GM12878 (cell line): ENCODE data around the gene ZFPM1. TPM values are rescaled to one million over a fixed set of nuclear protein-coding genes. Genes with fewer than 3 reads are reported as not detected.

Experiments used
- ATAC-seq: fragments of 200-7000 bp; cut with Tn5 transposase; 3 replicates; pipeline ENCODE4 v1.9.1; 2020; ENCODE audit warnings: mild to moderate bottlenecking, moderate library complexity
- BruUV-seq: library from RNA; stranded (reverse); fragments of 400-500 nt; replicated peaks from 2 replicates; lab custom pipeline; 2021; lab: Mats Ljungman, UMichigan
- CTCF ChIA-PET: fragments of 300-600 bp; sonication (Branson Sonifier 250); formaldehyde crosslinking; extraction: SDS; loops from one replicate; lab custom pipeline; 2021; ENCODE audit warnings: inconsistent platforms; lab: Yijun Ruan, JAX
- POLR2A ChIA-PET: fragments of 350-600 bp; formaldehyde crosslinking; extraction: SDS; loops from one replicate; lab custom pipeline; 2021; ENCODE audit warnings: inconsistent platforms; lab: Charles Lee
- RAD21 ChIA-PET: fragments of 300-600 bp; sonication (Branson Sonifier 250); formaldehyde crosslinking; loops from one replicate; lab custom pipeline; 2023; ENCODE audit warnings: antibody characterized with exemption; ENCODE audit not compliant: unreplicated experiment; lab: Charles Lee
- SMC1A ChIA-PET: fragments of 300-600 bp; sonication (Branson Sonifier 250); formaldehyde crosslinking; loops from one replicate; lab custom pipeline; 2023; ENCODE audit not compliant: unreplicated experiment, uncharacterized antibody; lab: Charles Lee
- DNase-seq: peaks from one replicate; pipeline ENCODE4 v3.0.0-alpha.2; 2011; ENCODE audit warnings: low read depth, low spot score
- FAIRE-seq: peaks from 3 replicates; lab custom pipeline; 2011; peaks lifted over from hg19 to GRCh38; lab: Jason Lieb, UNC
- H2AFZ ChIP-seq: 2 replicates; pipeline ENCODE4 v1.6.0; 2011; ENCODE audit warnings: low read depth, low read length, control low read depth; ENCODE audit not compliant: control insufficient read depth
- H3K27ac ChIP-seq: 2 replicates; pipeline ENCODE4 v1.5.1; 2011; ENCODE audit warnings: control low read depth; ENCODE audit not compliant: control insufficient read depth, insufficient read depth
- H3K27me3 ChIP-seq, 2 experiments: replicated peaks in 1 of 2; 2 replicates each; pipeline versions ENCODE4 v1.6.0 to v1.6.1; 2011; ENCODE audit warnings: low read length in 1 of 2; ENCODE audit not compliant: control insufficient read depth in 2 of 2, insufficient read depth in 2 of 2
- H3K36me3 ChIP-seq, 2 experiments: 2 replicates each; pipeline ENCODE4 v1.5.1; 2011; ENCODE audit warnings: low read length in 1 of 2; ENCODE audit not compliant: control insufficient read depth in 2 of 2, insufficient read depth in 2 of 2
- H3K4me1 ChIP-seq: 2 replicates; pipeline ENCODE4 v1.6.1; 2011; ENCODE audit warnings: mild to moderate bottlenecking, low read length, moderate library complexity, mixed read lengths; ENCODE audit not compliant: control insufficient read depth, insufficient read depth
- H3K4me2 ChIP-seq: 2 replicates; pipeline ENCODE4 v1.6.0; 2011; ENCODE audit warnings: control low read depth; ENCODE audit not compliant: control insufficient read depth, insufficient read depth
- H3K4me3 ChIP-seq: fragments of 200-600 bp; sonication (generic); 2 replicates; pipeline ENCODE4 v1.5.1; 2016
- H3K79me2 ChIP-seq: 2 replicates; pipeline ENCODE4 v1.6.0; 2011; ENCODE audit warnings: low read length; ENCODE audit not compliant: control insufficient read depth, insufficient read depth
- H3K9ac ChIP-seq: 2 replicates; pipeline ENCODE4 v1.8.0; 2011; ENCODE audit warnings: low read length, control low read depth, mixed read lengths; ENCODE audit not compliant: control insufficient read depth, insufficient read depth
- H3K9me3 ChIP-seq: replicated peaks from 3 replicates; pipeline ENCODE4 v1.5.1; 2011; ENCODE audit warnings: mild to moderate bottlenecking, low read length; ENCODE audit not compliant: control insufficient read depth, insufficient read depth
- H4K20me1 ChIP-seq: 2 replicates; pipeline ENCODE4 v1.6.0; 2011; ENCODE audit not compliant: control insufficient read depth, insufficient read depth
- BHLHE40 ChIP-seq, 2 experiments: fragments of 450-650 bp in 1 of 2; IDR thresholded peaks; 2 replicates each; pipeline ENCODE4 v1.6.1; 2011 to 2017; ENCODE audit warnings: low read depth in 2 of 2, borderline replicate concordance in 1 of 2, improper control_type of control experiment in 1 of 2, low read length in 1 of 2, mild to moderate bottlenecking in 1 of 2
- BRCA1 ChIP-seq: IDR thresholded peaks from 2 replicates; pipeline ENCODE4 v1.6.1; 2011; ENCODE audit warnings: low read depth, low read length, improper control_type of control experiment
- EED ChIP-seq: sonication (generic); IDR thresholded peaks from 2 replicates; pipeline ENCODE4 v1.6.1; 2016; ENCODE audit warnings: antibody characterized with exemption, low read depth
- ESRRA ChIP-seq: IDR thresholded peaks from 2 replicates; pipeline ENCODE4 v1.6.1; 2012; ENCODE audit warnings: mild to moderate bottlenecking, low read length, improper control_type of control experiment
- FOXM1 ChIP-seq: IDR thresholded peaks from 2 replicates; pipeline ENCODE4 v1.6.1; 2012; ENCODE audit warnings: low read depth, mild to moderate bottlenecking, inconsistent platforms, low read length, moderate library complexity
- HDGF ChIP-seq: fragments of 450-650 bp; IDR thresholded peaks from 2 replicates; pipeline ENCODE4 v1.6.1; 2016; ENCODE audit warnings: antibody characterized with exemption
- HSF1 ChIP-seq: fragments of 150-350 bp; IDR thresholded peaks from 2 replicates; pipeline ENCODE4 v1.6.1; 2014; ENCODE audit warnings: mild to moderate bottlenecking, low read depth, low read length
- KLF5 ChIP-seq: fragments of 450-650 bp; IDR thresholded peaks from 2 replicates; pipeline ENCODE4 v1.6.1; 2014; ENCODE audit warnings: mild to moderate bottlenecking; ENCODE audit not compliant: partially characterized antibody
- MTA2 ChIP-seq: fragments of 450-650 bp; IDR thresholded peaks from 2 replicates; pipeline ENCODE4 v1.6.1; 2016; ENCODE audit warnings: low read depth, mild to moderate bottlenecking, moderate library complexity
- NR2C1 ChIP-seq: fragments of 450-650 bp; IDR thresholded peaks from 2 replicates; pipeline ENCODE4 v1.6.1; 2017; ENCODE audit warnings: antibody characterized with exemption, mild to moderate bottlenecking, moderate library complexity
- SMARCA5 ChIP-seq: fragments of 450-650 bp; IDR thresholded peaks from 2 replicates; pipeline ENCODE4 v1.6.1; 2017; ENCODE audit warnings: mild to moderate bottlenecking
- SUZ12 ChIP-seq: fragments of 200-600 bp; sonication (generic); IDR thresholded peaks from one replicate; pipeline ENCODE4 v1.6.1; 2018; ENCODE audit warnings: antibody characterized with exemption, mild to moderate bottlenecking; ENCODE audit not compliant: unreplicated experiment
- TAF1 ChIP-seq: IDR thresholded peaks from 2 replicates; pipeline ENCODE4 v1.6.1; 2011; ENCODE audit warnings: mild to moderate bottlenecking, low read depth, low read length, borderline replicate concordance
- TCF12 ChIP-seq: IDR thresholded peaks from 2 replicates; pipeline ENCODE4 v1.6.1; 2011; ENCODE audit warnings: low read depth, mild to moderate bottlenecking, low read length
- WGBS: methylation state at CpG from one replicate; pipeline ENCODE4 v1.1.6; 2016; ENCODE audit warnings: low lambda C conversion rate; ENCODE audit not compliant: insufficient replicate concordance, insufficient coverage; ENCODE audit errors: missing lambda C conversion rate; 5-methylcytosine and 5-hydroxymethylcytosine counted together
- in situ Hi-C: fragments of 300-500 bp; cut with MboI; formaldehyde crosslinking; loops from 9 replicates; pipeline ENCODE4 v1.14.3; 2018; ENCODE audit warnings: mixed read lengths
- intact Hi-C: fragments of 100-400 bp; cut with micrococcal nuclease; formaldehyde crosslinking; loops from one replicate; pipeline ENCODE4 v1.14.2; 2022; ENCODE audit not compliant: unreplicated experiment
- polyA plus RNA-seq, 11 experiments: library from polyadenylated mRNA; depleted of rRNA in 4 of 11; unstranded in 6 of 11; stranded (reverse) in 5 of 11; fragments of >200 nt; fragmentation: Nextera tagmentation in 4 of 11; fragmentation: Illumina TruSeq in 1 of 11; extraction: Ambion mirVana in 4 of 11; extraction: Trizol in 1 of 11; gene quantifications; 1 replicate in 1 of 11; 2 replicates in 10 of 11; pipeline versions ENCODE4 v1.2.1 to v1.2.3, GENCODE V29; 2011 to 2016; ENCODE audit warnings: inconsistent platforms in 2 of 11, missing spikeins in 2 of 11, low read depth in 1 of 11
- total RNA-seq, 4 experiments: library from RNA; depleted of rRNA in 3 of 4; stranded (reverse); fragments of >200 nt in 3 of 4; fragmentation: Illumina TruSeq in 1 of 4; extraction: Trizol in 1 of 4; gene quantifications; 2 replicates each; pipeline versions ENCODE4 v1.2.1 to v1.2.3, GENCODE V29; 2013 to 2021

ZFPM1 gene
- total and polyA plus RNA-seq, 10 of the 15 experiments (the other 5 are each of a cell fraction or from before 2014, with no cell fraction given) = 0.02 to 5.1 (median 0.30) TPM

- no peak for TF ChIP-seq FOXM1
- TF ChIP-seq ESRRA = no peak
- TF ChIP-seq BHLHE40 (IDR thresholded peaks at IDR 0.05; ENCODE audit: borderline replicate concordance in 1 of 2, low read depth in 2 of 2, low read length in 1 of 2) = no peak
Observed at GRCh38 chr16:88545781-88546180, 92.7 kb downstream of the ZFPM1 start (continued).

- H3K79me2 ChIP-seq = no peaks in the 10 kb centered on the region
- RAD21 ChIA-PET = no interaction called here
- TF ChIP-seq HSF1 = no peak
- TF ChIP-seq KLF5 = no peak
- TF ChIP-seq HDGF = no peak
- no peak for TF ChIP-seq EED
- TF ChIP-seq MTA2 = no peak
- TF ChIP-seq SUZ12 = no peak
- no peak for TF ChIP-seq TAF1
- no peak for TF ChIP-seq BRCA1
- no peak for TF ChIP-seq SMARCA5
- no peak for TF ChIP-seq NR2C1
- no peak for TF ChIP-seq TCF12
- TF ChIP-seq, all 136 proteins: peak for 0
- intact Hi-C loops = no loop called here
- ChIA-PET SMC1A (no interaction called here), POLR2A (no interaction called here), CTCF (no interaction called here)
- H2AFZ ChIP-seq = no peak overlapping the region
- no peak overlapping the region for H3K4me2 ChIP-seq
- H3K27ac ChIP-seq = no peak overlapping the region
- 35% methylated on average over 14 of the region's 15 CpGs for WGBS
- peaks cover 3% of the 10 kb centered on the region; the same call in 2 of the 3 replicates for H3K9me3 ChIP-seq
- no peak overlapping the region for H3K9ac ChIP-seq
- BruUV-seq = no TSS peak
- H3K27me3 ChIP-seq = no peaks in the 10 kb centered on the region
- ATAC-seq (no peak), FAIRE-seq (no peak), DNase-seq (no peak)
- no peaks in the 10 kb centered on the region for H4K20me1 ChIP-seq
- H3K4me3 ChIP-seq = no peak overlapping the region
- H3K36me3 ChIP-seq = no peaks in the 10 kb centered on the region
- in situ Hi-C loops = no loop called here
- peaks cover 8% of the 10 kb centered on the region for H3K4me1 ChIP-seq
Observed at GRCh38 chr16:88548131-88548874, 95.2 kb downstream of the ZFPM1 start.
